ENCODE measurements around the gene CA6. TPM values are rescaled to one million over a fixed set of nuclear protein-coding genes. Genes with fewer than 3 reads are reported as not detected.
A peak's percentile ranks its signal among the peaks of the same experiment; 100 is the strongest.
"Not testable (repeated sequence)": the region's sequence is repeated elsewhere in the genome, so short reads cannot be mapped to it uniquely, and the experiment has no call there.

CA6 gene
- total and polyA plus RNA-seq, 10 donors, result 0.11 to 1.5 (median 0.13) TPM; not detected in 6

- intact Hi-C loops (cut with DNase I; ENCODE audit: low total_unique reads), result no loop called here
- no peak for TF ChIP-seq POLR2A (IDR thresholded peaks at IDR 0.05)
- no peak overlapping the region for H3K27ac ChIP-seq
- H3K9me3 ChIP-seq, result peaks cover 0 to 7% (median 0%) of the 10 kb centered on the region in 8 donors
- 89 to 96% (median 91%) methylated on average over 16 of the region's 16 CpGs for WGBS, 5 donors
- peaks cover 0 to 13% (median 8%) of the 10 kb centered on the region in 6 donors for H3K4me1 ChIP-seq
- no peak overlapping the region for H3K4me3 ChIP-seq
- no peak for DNase-seq
- H3K36me3 ChIP-seq, result no peaks in the 10 kb centered on the region
- H3K27me3 ChIP-seq (replicated peaks in 1 of 7), result no peaks in the 10 kb centered on the region
Observed at GRCh38 chr1:8965121-8965820, 19.6 kb downstream of the CA6 start.

- Histone ChIP-seq H3K4me3 (no peak overlapping the region), H3K27me3 (replicated peaks in 1 of 7) (no peaks in the 10 kb centered on the region), H3K36me3 (no peaks in the 10 kb centered on the region), H3K4me1 (peaks cover 0 to 24% (median 13%) of the 10 kb centered on the region in 6 donors), H3K27ac (no peak overlapping the region), H3K9me3 (no peaks in the 10 kb centered on the region)
- intact Hi-C loops (cut with DNase I; ENCODE audit: low total_unique reads), result no loop called here
- peak; percentile 42 for DNase-seq
- TF ChIP-seq POLR2A (IDR thresholded peaks at IDR 0.05) (no peak), POLR2AphosphoS5 (IDR thresholded peaks at IDR 0.05) (no peak), CTCF (IDR thresholded peaks at IDR 0.05 in 8 of 11, conservative IDR thresholded peaks at IDR 0.05 in 3 of 11) (no peak)
- WGBS, 5 donors, result 72 to 93% (median 90%) methylated on average over 4 of the region's 4 CpGs
Observed at GRCh38 chr1:8966606-8967005, 20.9 kb downstream of the CA6 start.

GRCh38 chr1:8968902-8969301, 23.2 kb downstream of the CA6 start:
- H3K4me1 ChIP-seq, result peaks cover 0 to 20% (median 6%) of the 10 kb centered on the region in 6 donors
- H3K9me3 ChIP-seq; H3K4me3 ChIP-seq; H3K27ac ChIP-seq; intact Hi-C loops (cut with DNase I; ENCODE audit: low total_unique reads); H3K27me3 ChIP-seq (replicated peaks in 1 of 7); H3K36me3 ChIP-seq: not testable (repeated sequence)
- WGBS, 5 donors, result 83 to 93% (median 90%) methylated on average over 9 of the region's 9 CpGs
- DNase-seq, result peak; percentile 18

GRCh38 chr1:8969937-8970336, 24.3 kb downstream of the CA6 start:
- no peaks in the 10 kb centered on the region for H3K9me3 ChIP-seq
- DNase-seq, result peak; percentile 31
- no peaks in the 10 kb centered on the region for H3K27me3 ChIP-seq (replicated peaks in 1 of 7)
- H3K4me3 ChIP-seq, result peak overlapping the region in 1 of 8 donors; percentile 0
- H3K4me1 ChIP-seq, result peaks cover 0 to 20% (median 6%) of the 10 kb centered on the region in 6 donors
- WGBS, 5 donors, result 89 to 95% (median 91%) methylated on average over 7 of the region's 7 CpGs
- intact Hi-C loops (cut with DNase I; ENCODE audit: low total_unique reads), result no loop called here
- TF ChIP-seq CTCF (IDR thresholded peaks at IDR 0.05 in 8 of 11, conservative IDR thresholded peaks at IDR 0.05 in 3 of 11) (no peak), POLR2A (IDR thresholded peaks at IDR 0.05) (no peak), POLR2AphosphoS5 (IDR thresholded peaks at IDR 0.05) (no peak)
- no peaks in the 10 kb centered on the region for H3K36me3 ChIP-seq
- H3K27ac ChIP-seq, result peak overlapping the region in 1 of 8 donors; percentile 43

- H3K36me3 ChIP-seq, result no peaks in the 10 kb centered on the region
- DNase-seq, result peak; percentile 56
- intact Hi-C loops (cut with DNase I; ENCODE audit: low total_unique reads), result no loop called here
- peak overlapping the region in 3 of 8 donors; percentile 0 to 49 (median 2) for H3K4me3 ChIP-seq
- 9 to 47% (median 32%) methylated on average over 9 of the region's 9 CpGs for WGBS, 5 donors
- no peaks in the 10 kb centered on the region for H3K9me3 ChIP-seq
- no peaks in the 10 kb centered on the region for H3K27me3 ChIP-seq (replicated peaks in 1 of 7)
- H3K4me1 ChIP-seq, result peaks cover 0 to 20% (median 6%) of the 10 kb centered on the region in 6 donors
- TF ChIP-seq CTCF (IDR thresholded peaks at IDR 0.05 in 8 of 11, conservative IDR thresholded peaks at IDR 0.05 in 3 of 11) (no peak), POLR2AphosphoS5 (IDR thresholded peaks at IDR 0.05) (no peak), POLR2A (IDR thresholded peaks at IDR 0.05) (no peak)
- peak overlapping the region in 5 of 8 donors; percentile 22 to 65 (median 43) for H3K27ac ChIP-seq
Observed at GRCh38 chr1:8970870-8971337, 25.2 kb downstream of the CA6 start.
